ENCODE measurements around the gene LRRC40.
A peak's percentile ranks its signal among the peaks of the same experiment; 100 is the strongest.

GRCh38 chr1:70221238-70222121 is 16.1 kb upstream of the LRRC40 start, which contains the start of gene SRSF11:
- TF ChIP-seq CTCF (IDR thresholded peaks at IDR 0.05) (peak in 1 of 3 experiments; percentile 14), POLR2A (IDR thresholded peaks at IDR 0.05) (peak; percentile 35)

Measured in testis (tissue), 2 donors.